ACC112 (cell line): Measurements from ENCODE around the gene USP36.

Source experiments
- H2AFZ ChIP-seq: fragments of 200-600 bp; sonication (generic); one replicate; pipeline ENCODE4 v1.6.0; 2017; ENCODE audit warnings: antibody characterized with exemption, low read length; ENCODE audit not compliant: unreplicated experiment
- H3K27ac ChIP-seq: fragments of 200-600 bp; sonication (generic); 2 replicates; pipeline ENCODE4 v1.5.1; 2014; ENCODE audit warnings: low read depth, mild to moderate bottlenecking, antibody characterized with exemption, low read length, moderate library complexity
- H3K27me3 ChIP-seq: fragments of 200-600 bp; sonication (generic); 2 replicates; pipeline ENCODE4 v1.6.1; 2014; ENCODE audit warnings: mild to moderate bottlenecking, antibody characterized with exemption, low read length, moderate library complexity, mixed read lengths; ENCODE audit not compliant: insufficient read depth
- H3K36me3 ChIP-seq: fragments of 200-600 bp; sonication (generic); 2 replicates; pipeline ENCODE4 v1.6.1; 2016; ENCODE audit warnings: mild to moderate bottlenecking, antibody characterized with exemption, low read length, moderate library complexity, mixed read lengths; ENCODE audit not compliant: insufficient read depth
- H3K4me1 ChIP-seq: fragments of 200-600 bp; sonication (generic); one replicate; pipeline ENCODE4 v1.6.1; 2016; ENCODE audit warnings: low read length, mixed read lengths; ENCODE audit not compliant: insufficient read depth, unreplicated experiment, control insufficient read depth
- H3K4me3 ChIP-seq: fragments of 200-600 bp; sonication (generic); 2 replicates; pipeline ENCODE4 v1.5.1; 2014; ENCODE audit warnings: mild to moderate bottlenecking, low read depth, low read length
- H3K79me2 ChIP-seq: fragments of 200-600 bp; sonication (generic); one replicate; pipeline ENCODE4 v1.6.0; 2016; ENCODE audit warnings: low read length; ENCODE audit not compliant: control insufficient read depth, unreplicated experiment, insufficient read depth

Gene USP36

DNA sequence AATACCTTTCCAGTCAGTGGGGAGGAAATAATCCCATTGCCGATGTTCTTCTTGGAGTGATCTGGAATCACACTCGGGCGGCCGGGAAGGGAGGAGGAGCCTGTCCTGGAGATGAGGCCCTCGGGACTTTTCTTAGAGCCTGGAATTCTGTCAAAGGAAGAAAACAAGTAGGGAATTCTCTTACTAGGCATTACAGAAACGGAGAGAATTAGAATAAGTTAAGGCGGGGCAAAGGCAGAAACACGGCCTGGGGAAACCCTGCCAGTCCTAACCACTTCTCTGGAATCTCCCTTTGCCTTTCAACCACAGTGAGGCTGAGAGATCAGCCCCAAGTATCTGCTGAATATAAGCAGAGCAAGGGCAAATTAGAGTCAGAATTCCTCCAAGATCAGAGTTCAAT lies 27.8 kb downstream of the USP36 start:
- Histone ChIP-seq H3K27me3 (no peaks in the 10 kb centered on the region), H3K36me3 (peaks cover 31% of the 10 kb centered on the region), H3K4me1 (no peaks in the 10 kb centered on the region), H3K27ac (no peak overlapping the region), H3K79me2 (no peaks in the 10 kb centered on the region), H3K4me3 (no peak overlapping the region), H2AFZ (no peak overlapping the region)

DNA sequence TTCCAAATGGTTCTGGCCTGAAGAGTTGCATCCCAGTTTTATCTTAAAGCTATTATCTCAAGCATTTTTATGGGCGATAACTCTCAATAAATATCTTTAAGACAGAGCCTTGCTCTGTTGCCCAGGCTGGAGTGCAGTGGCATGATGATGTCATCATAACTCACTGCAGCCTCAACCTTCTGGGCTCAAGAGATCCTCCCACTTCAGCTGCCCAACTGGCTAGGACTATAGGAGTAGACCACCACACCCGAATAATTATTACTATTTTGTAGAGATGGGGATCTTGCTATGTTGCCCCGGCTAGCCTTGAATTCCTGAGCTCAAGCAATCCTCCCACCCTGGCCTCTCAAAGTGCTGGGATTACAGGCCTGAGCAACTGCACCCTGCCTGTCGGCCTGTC lies 32.5 kb downstream of the USP36 start:
- Histone ChIP-seq H3K79me2 (no peaks in the 10 kb centered on the region), H3K27ac (no peak overlapping the region), H3K27me3 (no peaks in the 10 kb centered on the region), H3K4me1 (no peaks in the 10 kb centered on the region), H3K36me3 (peaks cover 10% of the 10 kb centered on the region; the same call in 1 of the 2 replicates), H2AFZ (no peak overlapping the region), H3K4me3 (no peak overlapping the region)

DNA sequence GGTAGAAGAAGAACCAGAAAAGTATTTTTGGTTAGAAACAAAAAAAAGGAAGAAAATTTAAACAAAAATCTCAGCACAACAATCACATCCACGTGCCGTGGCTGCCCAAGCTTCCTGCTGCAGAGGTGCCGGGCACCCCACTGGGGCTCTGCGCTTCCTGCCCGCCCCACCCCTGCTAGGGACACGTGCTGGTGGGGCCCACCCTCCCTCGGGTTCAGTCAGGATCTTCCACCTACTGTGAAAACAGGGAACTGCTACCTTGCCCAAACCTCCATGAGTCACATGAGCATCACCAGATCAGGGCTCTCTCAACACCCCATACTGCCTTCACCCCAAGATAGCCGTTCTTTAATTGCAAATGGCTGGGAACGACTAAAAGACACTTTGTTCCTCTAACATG lies 34.2 kb downstream of the USP36 start:
- Histone ChIP-seq H3K4me1 (no peaks in the 10 kb centered on the region), H3K79me2 (no peaks in the 10 kb centered on the region), H3K4me3 (no peak overlapping the region), H3K36me3 (peaks cover 10% of the 10 kb centered on the region; the same call in 1 of the 2 replicates), H3K27me3 (no peaks in the 10 kb centered on the region), H3K27ac (no peak overlapping the region), H2AFZ (no peak overlapping the region)

DNA sequence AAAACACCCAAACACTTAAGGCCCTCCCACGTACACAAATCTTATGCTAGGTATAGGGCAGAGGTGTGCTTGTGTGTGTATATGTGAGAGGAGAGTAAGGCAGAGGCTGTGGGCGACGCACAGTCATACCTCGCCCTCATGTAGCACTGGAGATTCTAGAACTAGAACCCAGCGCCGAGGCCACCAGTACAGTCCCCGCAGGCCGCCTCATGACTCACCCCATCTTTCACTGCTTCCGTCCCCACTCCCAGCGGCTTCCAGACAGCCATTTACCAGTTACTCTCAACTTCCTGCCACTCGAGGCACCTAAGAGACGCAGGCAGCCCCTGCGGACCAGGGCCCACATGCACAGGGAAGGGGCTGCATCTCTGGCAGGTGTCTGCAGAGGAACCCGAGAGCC lies 35.3 kb downstream of the USP36 start:
- Histone ChIP-seq H2AFZ (no peak overlapping the region), H3K79me2 (no peaks in the 10 kb centered on the region), H3K36me3 (0 out of 2 replicates have a peak, but pooled peaks cover 6% of the 10 kb centered on the region), H3K27ac (no peak overlapping the region), H3K4me1 (no peaks in the 10 kb centered on the region), H3K27me3 (no peaks in the 10 kb centered on the region), H3K4me3 (no peak overlapping the region)

DNA sequence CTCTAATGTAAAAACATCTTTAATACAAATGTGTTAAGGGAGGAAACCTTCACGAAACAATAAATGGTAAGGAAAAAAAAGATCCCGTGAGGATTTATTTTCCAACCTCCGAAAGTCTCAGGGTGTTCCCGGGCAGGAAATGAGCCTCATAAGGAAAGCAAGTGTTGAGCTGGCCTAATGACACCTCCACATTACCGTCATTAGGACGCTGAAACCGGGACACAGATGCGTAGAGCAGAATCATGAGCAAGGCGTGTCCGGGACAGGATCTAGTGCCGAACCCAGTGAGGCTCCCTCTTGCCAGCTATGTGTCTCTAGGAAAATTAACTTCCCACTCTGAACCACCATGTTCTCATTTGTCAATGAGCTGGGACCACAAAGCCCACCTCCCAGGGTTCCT lies 35.8 kb downstream of the USP36 start:
- H2AFZ ChIP-seq = no peak overlapping the region
- no peaks in the 10 kb centered on the region for H3K27me3 ChIP-seq
- H3K4me3 ChIP-seq = no peak overlapping the region
- no peaks in the 10 kb centered on the region for H3K4me1 ChIP-seq
- 0 out of 2 replicates have a peak, but pooled peaks cover 6% of the 10 kb centered on the region for H3K36me3 ChIP-seq
- no peaks in the 10 kb centered on the region for H3K79me2 ChIP-seq
- no peak overlapping the region for H3K27ac ChIP-seq

DNA sequence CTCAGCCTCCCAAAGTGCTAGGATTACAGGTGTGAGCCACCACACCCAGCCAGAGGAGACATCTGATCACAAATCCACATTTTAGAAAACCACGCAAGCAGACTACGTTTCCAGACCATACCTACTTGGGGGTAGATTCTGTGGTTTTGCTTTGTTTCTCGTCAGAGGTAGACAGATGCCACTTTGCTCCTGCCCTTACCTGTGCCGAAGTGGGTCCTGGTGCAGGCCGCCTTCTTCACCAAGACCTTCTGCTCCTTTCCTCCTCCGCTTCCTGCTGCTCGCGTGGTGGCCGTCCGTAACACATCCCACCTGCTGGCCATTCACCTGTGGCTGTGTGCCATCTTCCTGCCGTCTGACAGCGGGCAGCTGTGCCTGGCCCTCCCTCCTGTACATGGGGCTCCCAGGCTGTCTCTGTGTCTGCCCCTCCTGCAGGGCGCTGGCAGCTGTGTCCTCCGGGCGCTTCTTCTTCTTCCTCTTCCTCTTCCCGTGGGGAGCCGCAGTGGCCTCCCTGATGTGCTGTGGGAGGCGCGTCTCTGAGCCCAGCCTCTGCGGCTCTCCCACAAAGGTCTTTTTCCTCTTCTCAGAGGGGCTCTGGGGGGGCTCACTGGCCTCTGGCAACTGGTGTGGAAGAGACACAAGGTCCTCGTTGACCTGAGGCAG lies 37.3 kb downstream of the USP36 start:
- Histone ChIP-seq H3K79me2 (no peaks in the 10 kb centered on the region), H3K4me1 (no peaks in the 10 kb centered on the region), H3K36me3 (no peaks in the 10 kb centered on the region), H3K27ac (no peak overlapping the region), H3K4me3 (no peak overlapping the region), H2AFZ (no peak overlapping the region), H3K27me3 (no peaks in the 10 kb centered on the region)

DNA sequence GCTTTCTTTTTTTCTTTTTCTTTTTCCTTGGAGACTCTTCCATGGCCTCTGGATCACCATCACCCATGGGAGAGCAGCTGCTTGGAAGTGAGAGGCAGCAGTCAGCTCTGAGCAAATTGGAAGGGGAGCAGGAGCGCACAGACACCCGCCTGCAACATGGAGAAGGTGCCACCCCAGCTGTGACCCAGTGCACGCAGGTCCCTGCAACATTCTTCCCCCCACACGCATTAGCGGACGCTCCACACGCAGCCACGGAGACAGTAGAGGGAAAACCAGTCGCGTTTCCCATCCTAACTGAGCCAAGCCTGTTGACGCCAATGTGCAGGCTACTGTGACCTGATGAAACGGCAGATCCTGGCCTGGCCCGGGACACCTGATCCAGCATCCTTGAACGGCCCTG lies 38.2 kb downstream of the USP36 start:
- H3K4me1 ChIP-seq = no peaks in the 10 kb centered on the region
- H3K4me3 ChIP-seq = no peak overlapping the region
- no peaks in the 10 kb centered on the region for H3K79me2 ChIP-seq
- peaks cover 4% of the 10 kb centered on the region; the same call in 1 of the 2 replicates for H3K36me3 ChIP-seq
- no peak overlapping the region for H2AFZ ChIP-seq
- H3K27ac ChIP-seq = no peak overlapping the region
- no peaks in the 10 kb centered on the region for H3K27me3 ChIP-seq

DNA sequence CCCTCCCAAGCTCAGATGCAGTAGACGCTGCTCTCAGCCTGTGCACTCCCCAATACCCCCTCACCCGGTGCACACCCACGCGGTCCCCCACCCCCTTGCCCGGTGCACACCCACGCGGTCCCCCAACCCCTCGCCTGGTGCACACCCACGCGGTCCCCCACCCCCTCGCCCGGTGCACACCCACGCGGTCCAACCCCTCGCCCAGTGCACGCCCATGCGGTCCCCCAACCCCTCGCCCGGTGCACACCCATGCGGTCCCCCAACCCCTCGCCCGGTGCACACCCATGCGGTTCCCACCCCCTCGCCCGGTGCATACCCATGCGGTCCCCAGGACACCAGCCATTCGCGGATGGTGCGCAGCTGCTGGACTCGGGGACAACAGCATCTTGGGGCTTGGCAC lies 38.6 kb downstream of the USP36 start:
- Histone ChIP-seq H3K4me1 (no peaks in the 10 kb centered on the region), H3K27me3 (no peaks in the 10 kb centered on the region), H3K79me2 (no peaks in the 10 kb centered on the region), H2AFZ (no peak overlapping the region), H3K4me3 (no peak overlapping the region), H3K36me3 (peaks cover 8% of the 10 kb centered on the region; the same call in 1 of the 2 replicates), H3K27ac (no peak overlapping the region)

DNA sequence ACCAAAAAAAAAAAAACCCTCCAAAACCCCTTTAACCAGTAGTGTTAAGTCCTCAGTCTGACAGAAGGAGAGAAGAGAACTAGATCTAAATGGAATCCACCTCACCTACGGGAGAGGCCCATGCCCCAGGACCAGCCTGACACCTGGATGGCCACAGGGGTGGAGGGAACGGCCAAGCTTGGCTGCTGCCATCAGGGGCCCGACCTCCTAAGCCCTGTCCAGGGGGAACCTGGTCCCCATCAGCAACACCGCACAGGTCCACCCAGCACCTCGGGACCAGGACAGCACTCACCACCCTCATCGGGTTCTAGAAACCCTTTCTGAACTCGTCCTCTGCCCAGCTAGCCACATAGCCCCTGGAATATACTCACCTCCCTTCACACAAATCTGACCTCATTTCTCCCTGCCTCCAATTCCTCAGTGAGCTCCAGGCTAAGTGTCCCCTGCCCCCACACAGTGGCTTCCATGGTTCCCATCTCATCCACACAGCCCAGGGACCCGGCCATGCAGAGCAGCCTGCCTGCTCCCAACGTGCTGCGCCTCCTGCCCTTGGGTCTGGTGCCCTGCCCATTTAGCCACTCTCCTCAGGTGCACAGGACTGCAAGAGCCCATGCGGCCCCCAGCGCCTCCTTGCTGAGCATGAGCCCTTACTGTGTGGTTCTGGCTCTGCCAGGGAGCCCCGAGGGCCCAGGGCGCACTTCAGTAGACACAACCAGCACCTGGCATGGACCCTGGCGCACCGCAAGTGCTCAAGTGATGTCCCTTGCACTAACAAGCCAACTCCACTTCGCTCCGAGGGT lies 40.3 kb downstream of the USP36 start:
- Histone ChIP-seq H3K36me3 (peaks cover 19% of the 10 kb centered on the region; the same call in 1 of the 2 replicates), H3K27ac (no peak overlapping the region), H3K79me2 (no peaks in the 10 kb centered on the region), H3K4me1 (no peaks in the 10 kb centered on the region), H2AFZ (no peak overlapping the region), H3K27me3 (no peaks in the 10 kb centered on the region), H3K4me3 (no peak overlapping the region)

DNA sequence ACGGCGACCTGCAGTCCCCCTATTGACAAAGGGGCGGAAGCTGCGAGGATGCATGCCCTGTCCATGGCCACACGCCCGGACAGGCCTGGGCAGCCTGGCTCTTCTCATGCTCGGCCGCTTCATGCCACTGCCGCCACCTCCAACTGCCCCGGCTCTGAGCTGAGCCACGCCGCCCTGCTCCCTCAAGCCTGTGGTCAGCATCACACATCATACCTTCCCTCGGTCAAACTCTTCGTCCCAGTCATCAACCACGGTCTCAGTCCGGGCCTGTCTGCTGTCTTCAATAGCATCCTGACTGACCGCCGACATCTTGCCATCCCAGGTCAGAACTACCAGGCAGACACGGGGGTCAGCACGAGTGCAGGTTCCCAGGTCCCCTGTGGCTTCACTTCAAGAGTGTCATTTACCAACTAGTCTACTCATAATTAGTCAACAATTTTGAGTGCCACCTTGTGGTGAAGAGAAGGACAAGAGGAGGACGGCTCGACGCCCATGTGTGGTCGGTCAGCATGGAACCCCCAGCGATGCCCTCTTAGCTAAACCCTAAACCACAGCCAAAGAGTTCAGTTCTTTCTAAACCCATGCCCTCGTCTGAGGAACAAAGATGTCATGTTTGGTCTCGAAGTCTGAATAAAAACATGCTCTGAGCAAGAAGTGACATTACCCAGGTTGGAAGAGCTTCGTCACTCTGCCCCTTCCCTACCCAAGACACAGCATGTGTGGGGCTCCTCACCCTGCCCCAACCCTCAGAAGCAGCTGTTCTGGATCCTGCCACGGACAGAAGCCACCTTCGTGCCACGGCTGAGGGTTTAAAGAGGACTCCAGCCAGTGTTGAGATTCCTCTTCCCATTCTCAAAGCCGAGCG lies 41.7 kb downstream of the USP36 start:
- peaks cover 23% of the 10 kb centered on the region; the same call in 1 of the 2 replicates for H3K36me3 ChIP-seq
- no peak overlapping the region for H3K4me3 ChIP-seq
- no peaks in the 10 kb centered on the region for H3K27me3 ChIP-seq
- H3K79me2 ChIP-seq = no peaks in the 10 kb centered on the region
- H3K27ac ChIP-seq = no peak overlapping the region
- H3K4me1 ChIP-seq = no peaks in the 10 kb centered on the region
- no peak overlapping the region for H2AFZ ChIP-seq
